ENCODE measurements around the gene LRRC26. TPM values are rescaled to one million over a fixed set of nuclear protein-coding genes. Genes with fewer than 3 reads are reported as not detected.

The LRRC26 gene
- total and polyA plus RNA-seq, 2 of the 13 experiments (the other 11 are each of a cell fraction or from before 2014, with no cell fraction given), result not detected

DNA sequence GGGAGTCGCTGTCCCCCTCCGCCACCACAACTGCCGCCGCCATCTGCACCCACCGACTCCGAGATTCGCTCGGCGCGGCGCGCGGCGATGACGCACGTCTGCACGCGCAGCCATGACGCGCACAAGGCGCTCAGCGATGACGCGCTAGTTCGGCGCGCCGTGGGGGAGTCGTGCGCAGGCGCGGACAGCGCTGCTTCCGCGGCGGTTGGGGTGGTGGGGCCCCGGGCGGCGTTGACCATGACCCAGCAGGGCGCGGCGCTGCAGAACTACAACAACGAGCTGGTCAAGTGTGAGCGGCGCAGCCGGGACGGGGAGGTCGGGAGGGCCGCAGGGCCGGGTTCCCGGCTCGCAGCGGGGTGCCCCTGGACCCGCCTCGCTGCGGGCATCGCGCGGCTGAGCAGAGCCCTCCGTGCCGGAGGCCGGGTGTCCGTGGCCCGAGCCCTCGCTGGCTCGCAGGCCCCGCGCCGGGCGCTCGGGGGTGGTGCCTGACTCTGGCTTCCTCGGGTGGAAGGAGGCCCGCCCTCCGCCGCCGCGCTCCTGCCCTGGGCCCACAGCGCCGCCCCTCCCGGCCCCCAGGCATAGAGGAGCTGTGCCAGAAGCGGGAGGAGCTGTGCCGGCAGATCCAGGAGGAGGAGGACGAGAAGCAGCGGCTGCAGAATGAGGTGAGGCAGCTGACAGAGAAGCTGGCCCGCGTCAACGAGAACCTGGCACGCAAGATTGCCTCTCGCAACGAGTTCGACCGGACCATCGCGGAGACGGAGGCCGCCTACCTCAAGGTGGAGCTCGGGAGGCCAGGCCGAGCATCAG is 18.8 kb upstream of the LRRC26 start, which contains the start of the genes ANAPC2 and SSNA1 (continued):
- TF ChIP-seq, protein P1, sequence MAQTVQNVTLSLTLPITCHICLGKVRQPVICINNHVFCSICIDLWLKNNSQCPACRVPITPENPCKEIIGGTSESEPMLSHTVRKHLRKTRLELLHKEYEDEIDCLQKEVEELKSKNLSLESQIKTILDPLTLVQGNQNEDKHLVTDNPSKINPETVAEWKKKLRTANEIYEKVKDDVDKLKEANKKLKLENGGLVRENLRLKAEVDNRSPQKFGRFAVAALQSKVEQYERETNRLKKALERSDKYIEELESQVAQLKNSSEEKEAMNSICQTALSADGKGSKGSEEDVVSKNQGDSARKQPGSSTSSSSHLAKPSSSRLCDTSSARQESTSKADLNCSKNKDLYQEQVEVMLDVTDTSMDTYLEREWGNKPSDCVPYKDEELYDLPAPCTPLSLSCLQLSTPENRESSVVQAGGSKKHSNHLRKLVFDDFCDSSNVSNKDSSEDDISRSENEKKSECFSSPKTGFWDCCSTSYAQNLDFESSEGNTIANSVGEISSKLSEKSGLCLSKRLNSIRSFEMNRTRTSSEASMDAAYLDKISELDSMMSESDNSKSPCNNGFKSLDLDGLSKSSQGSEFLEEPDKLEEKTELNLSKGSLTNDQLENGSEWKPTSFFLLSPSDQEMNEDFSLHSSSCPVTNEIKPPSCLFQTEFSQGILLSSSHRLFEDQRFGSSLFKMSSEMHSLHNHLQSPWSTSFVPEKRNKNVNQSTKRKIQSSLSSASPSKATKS (CRISPR knock-in tag; IDR thresholded peaks at IDR 0.05), result no peak
- TF ChIP-seq ZNF232 (CRISPR knock-in tag; IDR thresholded peaks at IDR 0.05; ENCODE audit: borderline replicate concordance) (no peak; the same call in 1 of the 2 replicates), MLLT10 (CRISPR knock-in tag; IDR thresholded peaks at IDR 0.05) (no peak), ZNF20 (CRISPR knock-in tag; IDR thresholded peaks at IDR 0.05) (no peak), ZNF563 (CRISPR knock-in tag; IDR thresholded peaks at IDR 0.05) (peak; percentile 74), TGIF2 (CRISPR knock-in tag; IDR thresholded peaks at IDR 0.05) (peak; percentile 96), ZKSCAN5 (CRISPR knock-in tag; IDR thresholded peaks at IDR 0.05) (no peak), SP140L (CRISPR knock-in tag; IDR thresholded peaks at IDR 0.05; ENCODE audit: borderline replicate concordance) (no peak), SRSF9 (IDR thresholded peaks at IDR 0.05; ENCODE audit: borderline replicate concordance, insufficient read depth, low read depth, low read length, poor library complexity, severe bottlenecking) (no peak), ZNF746 (CRISPR knock-in tag; IDR thresholded peaks at IDR 0.05) (peak; percentile 45), ZFP1 (CRISPR knock-in tag; IDR thresholded peaks at IDR 0.05) (no peak), NR2F1 (CRISPR knock-in tag; IDR thresholded peaks at IDR 0.05) (peak in 1 of 2 experiments; percentile 44; a peak in 1 of 4 replicates), ZNF839 (CRISPR knock-in tag; IDR thresholded peaks at IDR 0.05; ENCODE audit: borderline replicate concordance) (0 out of 2 replicates have a peak, but pooled peaks have one; percentile 29), RBFOX2 (IDR thresholded peaks at IDR 0.05; ENCODE audit: low read depth, low read length) (peak; percentile 93), ZNF891 (CRISPR knock-in tag; IDR thresholded peaks at IDR 0.05) (no peak; the same call in 1 of the 2 replicates)
- TF ChIP-seq, protein P2, sequence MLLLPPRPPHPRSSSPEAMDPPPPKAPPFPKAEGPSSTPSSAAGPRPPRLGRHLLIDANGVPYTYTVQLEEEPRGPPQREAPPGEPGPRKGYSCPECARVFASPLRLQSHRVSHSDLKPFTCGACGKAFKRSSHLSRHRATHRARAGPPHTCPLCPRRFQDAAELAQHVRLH (CRISPR knock-in tag; IDR thresholded peaks at IDR 0.05; ENCODE audit: borderline replicate concordance, low read depth), result peak; percentile 83; the same call in 1 of the 2 replicates
- TF ChIP-seq, protein P3, sequence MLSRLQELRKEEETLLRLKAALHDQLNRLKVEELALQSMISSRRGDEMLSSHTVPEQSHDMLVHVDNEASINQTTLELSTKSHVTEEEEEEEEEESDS (CRISPR knock-in tag; IDR thresholded peaks at IDR 0.05; ENCODE audit: borderline replicate concordance), result no peak
- TF ChIP-seq, protein P4, sequence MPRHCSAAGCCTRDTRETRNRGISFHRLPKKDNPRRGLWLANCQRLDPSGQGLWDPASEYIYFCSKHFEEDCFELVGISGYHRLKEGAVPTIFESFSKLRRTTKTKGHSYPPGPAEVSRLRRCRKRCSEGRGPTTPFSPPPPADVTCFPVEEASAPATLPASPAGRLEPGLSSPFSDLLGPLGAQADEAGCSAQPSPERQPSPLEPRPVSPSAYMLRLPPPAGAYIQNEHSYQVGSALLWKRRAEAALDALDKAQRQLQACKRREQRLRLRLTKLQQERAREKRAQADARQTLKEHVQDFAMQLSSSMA (CRISPR knock-in tag; IDR thresholded peaks at IDR 0.05), result no peak
- TF ChIP-seq, protein P5, sequence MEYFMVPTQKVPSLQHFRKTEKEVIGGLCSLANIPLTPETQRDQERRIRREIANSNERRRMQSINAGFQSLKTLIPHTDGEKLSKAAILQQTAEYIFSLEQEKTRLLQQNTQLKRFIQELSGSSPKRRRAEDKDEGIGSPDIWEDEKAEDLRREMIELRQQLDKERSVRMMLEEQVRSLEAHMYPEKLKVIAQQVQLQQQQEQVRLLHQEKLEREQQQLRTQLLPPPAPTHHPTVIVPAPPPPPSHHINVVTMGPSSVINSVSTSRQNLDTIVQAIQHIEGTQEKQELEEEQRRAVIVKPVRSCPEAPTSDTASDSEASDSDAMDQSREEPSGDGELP (IDR thresholded peaks at IDR 0.05; ENCODE audit: borderline replicate concordance, low read depth), result peak; percentile 30; the same call in 1 of the 2 replicates
- TF ChIP-seq, protein P6, sequence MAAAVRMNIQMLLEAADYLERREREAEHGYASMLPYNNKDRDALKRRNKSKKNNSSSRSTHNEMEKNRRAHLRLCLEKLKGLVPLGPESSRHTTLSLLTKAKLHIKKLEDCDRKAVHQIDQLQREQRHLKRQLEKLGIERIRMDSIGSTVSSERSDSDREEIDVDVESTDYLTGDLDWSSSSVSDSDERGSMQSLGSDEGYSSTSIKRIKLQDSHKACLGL (CRISPR knock-in tag; IDR thresholded peaks at IDR 0.05), result peak; percentile 86
- TF ChIP-seq, protein P7, sequence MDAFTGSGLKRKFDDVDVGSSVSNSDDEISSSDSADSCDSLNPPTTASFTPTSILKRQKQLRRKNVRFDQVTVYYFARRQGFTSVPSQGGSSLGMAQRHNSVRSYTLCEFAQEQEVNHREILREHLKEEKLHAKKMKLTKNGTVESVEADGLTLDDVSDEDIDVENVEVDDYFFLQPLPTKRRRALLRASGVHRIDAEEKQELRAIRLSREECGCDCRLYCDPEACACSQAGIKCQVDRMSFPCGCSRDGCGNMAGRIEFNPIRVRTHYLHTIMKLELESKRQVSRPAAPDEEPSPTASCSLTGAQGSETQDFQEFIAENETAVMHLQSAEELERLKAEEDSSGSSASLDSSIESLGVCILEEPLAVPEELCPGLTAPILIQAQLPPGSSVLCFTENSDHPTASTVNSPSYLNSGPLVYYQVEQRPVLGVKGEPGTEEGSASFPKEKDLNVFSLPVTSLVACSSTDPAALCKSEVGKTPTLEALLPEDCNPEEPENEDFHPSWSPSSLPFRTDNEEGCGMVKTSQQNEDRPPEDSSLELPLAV (CRISPR knock-in tag; conservative IDR thresholded peaks at IDR 0.05; ENCODE audit: low read depth), result no peak

Measured in HepG2 (cell line).